ENCODE results near the gene RMC1.
"Not testable (repeated sequence)": the region's sequence is repeated elsewhere in the genome, so short reads cannot be mapped to it uniquely, and the experiment has no call there.

Gene RMC1

DNA sequence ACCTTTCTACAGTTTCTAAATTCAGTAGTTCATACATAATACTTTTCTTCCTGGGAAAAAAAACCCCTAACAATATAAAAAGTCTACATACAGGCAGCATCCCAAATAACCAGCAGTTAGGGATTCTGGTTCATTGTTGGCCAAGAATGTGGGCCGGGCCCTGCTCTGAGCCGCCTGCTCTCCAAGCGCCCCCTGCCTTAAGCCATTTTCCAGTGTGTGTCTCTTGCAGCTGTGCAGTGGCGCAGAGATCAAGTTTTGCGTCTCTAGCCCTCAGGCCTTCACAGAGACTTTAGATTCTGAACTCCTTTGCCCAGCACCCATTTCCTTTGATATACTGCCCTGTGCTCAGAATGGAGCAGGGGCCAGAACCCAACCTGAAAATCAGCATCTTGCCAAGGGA, 32.9 kb downstream of the RMC1 start:
- DNase-seq = no peak

DNA sequence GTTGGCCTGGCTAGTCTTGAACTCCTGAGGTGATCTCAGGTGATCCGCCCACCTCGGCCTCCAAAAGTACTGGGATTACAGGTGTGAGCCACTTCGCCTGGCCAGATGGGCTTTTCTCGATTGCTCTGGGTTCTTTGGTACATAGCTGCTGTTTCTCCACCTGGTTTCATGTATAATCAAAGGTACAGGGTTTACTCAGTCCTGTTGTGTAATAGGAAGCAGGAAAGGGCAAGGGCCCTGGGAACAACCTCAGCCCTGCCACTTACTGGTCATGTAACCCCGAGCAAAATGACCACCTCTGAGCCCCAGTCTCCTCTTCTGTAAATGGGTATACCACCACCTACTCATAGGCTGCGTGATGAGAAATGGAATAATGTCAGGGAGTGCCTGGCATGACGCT, 34.0 kb downstream of the RMC1 start:
- DNase-seq = no peak

DNA sequence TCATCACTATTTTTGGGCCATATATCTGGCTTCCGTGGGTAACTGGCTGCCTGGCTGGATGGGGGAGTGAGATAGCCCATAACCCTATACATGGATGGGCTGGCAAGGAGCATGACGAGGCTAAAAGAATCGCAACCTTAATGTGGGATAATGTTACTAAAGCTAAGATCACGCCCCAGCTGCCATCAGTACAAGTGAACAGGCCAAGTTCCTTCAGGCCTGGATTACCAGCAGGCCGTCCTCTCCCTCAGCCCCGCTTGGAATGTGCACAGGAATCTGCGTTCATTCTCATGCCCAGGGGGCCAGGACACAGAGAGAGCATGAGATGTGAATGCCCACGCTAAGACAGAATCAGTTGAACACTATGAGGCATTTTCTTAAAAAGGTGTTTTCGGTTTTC, 34.7 kb downstream of the RMC1 start:
- DNase-seq = no peak

DNA sequence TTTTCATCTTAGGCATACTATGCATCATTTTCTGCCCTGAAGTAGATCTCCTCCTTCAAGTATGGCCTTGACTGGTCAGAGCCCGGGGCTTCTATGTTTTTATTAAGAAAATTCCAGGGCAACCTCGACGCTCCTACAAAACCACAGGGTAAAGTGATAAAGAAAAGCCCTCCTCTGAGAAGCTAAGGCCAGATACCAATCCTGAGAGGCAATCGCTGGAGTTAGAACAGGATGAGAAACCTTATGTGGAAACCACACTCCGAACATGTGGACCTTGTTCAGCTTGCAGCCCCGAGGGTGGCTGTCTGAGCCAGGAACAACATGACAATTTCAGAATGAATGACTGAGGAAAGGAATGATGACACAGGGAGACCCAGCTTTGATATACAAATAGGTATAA, 35.6 kb downstream of the RMC1 start:
- no peak for DNase-seq

DNA sequence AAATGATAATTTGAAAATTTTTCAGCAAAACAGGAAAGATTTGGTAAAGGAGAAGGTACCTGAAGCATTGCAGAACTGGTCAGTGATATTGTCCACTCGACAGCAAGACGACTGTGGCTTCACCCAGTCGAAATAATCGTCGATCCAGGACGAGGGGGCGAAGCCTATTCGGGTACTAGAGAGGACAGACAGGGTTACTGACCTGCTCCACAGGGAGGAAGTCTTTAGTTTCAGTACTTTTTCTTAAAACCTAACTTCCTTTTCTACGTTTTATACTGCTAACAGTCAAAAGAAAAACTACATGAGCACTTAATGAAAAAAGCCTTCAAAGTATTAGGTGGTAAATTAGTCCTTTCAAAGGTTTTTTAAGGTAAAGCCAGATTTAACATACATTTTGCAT, 36.0 kb downstream of the RMC1 start:
- DNase-seq = no peak

DNA sequence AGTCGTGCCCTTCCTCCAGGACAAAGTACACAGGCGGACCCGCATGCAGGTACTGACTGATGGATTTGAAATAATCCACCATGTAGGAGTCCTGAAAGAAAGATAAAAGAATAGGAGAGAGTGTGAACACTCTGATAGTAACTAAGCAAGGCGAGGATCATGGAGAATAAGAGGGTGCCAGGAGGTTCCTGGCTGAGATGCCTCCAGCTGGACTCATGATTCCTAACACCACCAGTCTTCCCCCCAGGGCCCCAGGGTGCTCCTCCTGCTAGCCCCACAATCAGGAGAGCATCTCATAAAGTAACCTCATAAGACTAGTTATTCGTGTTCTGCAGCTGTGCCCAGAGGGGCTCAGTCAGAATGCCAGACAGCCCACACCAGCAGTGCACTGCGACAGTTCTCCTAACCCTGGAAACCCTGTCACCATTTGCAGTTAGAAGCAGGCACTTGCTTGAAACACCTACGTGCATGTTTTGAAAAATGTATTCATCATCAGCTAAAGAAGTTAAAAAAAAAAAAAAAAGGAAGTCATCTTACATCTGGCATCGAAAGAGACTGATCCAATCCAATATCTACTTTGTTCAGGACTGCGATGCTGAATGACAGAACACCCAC, 36.7 kb downstream of the RMC1 start:
- DNase-seq = no peak

DNA sequence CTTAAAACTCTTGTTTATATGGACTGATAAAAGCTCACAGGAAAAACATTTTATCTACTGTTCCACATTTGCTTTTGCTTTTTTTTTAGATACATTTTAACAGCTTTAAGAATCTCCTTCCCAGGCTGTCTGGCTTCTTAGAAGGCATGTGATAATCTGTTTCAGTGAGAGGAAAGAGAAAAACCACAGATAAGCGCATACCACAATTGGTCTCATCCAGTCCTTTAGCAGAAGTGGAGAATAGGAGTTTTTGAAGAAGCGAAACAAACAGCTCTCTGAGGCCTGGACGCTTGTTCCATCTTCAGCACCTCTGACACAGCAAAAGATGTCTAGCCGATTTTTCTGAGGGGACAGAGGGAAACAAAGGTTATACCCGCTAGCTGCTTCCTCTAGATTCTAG, 37.6 kb downstream of the RMC1 start:
- DNase-seq = peak; percentile 15

DNA sequence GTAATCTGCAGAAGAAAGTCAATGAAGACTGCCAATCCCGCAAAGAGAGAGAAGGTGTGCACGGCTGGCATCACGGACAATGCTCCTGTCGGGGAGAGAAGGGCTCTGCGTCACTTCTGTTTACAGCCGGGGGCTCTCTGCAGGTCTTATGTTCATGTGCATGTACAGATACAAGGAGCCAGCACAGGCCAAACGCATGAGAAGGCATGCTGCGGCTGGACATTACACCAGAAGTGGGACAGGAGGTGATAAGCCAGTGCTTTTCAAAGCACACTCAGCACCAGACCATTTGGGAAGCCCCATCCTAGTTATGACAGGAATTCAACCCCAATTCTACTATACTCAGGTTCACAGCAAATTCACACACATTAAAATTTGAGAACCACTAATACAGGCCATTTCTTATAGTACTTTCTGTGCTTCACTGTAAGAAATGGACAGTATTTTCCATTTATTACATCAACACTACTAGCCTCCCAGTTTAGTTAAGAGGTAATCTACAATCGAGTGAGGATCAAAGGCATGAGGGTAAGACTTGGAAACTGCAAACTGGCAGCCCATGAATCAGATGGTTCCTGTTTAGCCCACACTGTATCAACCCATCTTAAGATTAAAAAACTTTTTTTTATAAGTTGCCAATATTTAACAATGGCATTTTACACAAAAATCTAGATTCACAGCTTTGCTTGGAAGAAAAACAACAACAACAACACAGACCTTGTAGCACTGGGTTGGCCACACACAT, 38.2 kb downstream of the RMC1 start:
- no peak for DNase-seq

DNA sequence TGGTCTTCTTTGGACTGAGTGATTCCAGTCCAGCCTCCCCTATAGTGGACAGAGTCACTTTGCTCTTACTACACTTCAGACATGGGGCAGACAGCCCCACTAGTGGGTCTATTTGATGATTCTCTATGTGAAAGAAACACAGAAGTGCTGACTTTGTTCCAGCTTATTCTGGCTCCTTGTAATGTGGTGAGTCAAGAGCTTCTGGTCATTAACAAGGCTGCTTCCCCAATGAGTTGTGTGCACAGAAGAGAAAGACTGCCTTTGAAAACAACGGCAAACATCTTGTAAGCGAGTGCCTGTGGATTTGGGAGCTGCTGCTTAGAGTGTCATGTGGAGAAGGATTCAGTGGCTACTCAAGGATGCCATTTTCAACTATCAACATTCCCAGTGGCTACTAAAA, 39.1 kb downstream of the RMC1 start:
- DNase-seq = no peak

DNA sequence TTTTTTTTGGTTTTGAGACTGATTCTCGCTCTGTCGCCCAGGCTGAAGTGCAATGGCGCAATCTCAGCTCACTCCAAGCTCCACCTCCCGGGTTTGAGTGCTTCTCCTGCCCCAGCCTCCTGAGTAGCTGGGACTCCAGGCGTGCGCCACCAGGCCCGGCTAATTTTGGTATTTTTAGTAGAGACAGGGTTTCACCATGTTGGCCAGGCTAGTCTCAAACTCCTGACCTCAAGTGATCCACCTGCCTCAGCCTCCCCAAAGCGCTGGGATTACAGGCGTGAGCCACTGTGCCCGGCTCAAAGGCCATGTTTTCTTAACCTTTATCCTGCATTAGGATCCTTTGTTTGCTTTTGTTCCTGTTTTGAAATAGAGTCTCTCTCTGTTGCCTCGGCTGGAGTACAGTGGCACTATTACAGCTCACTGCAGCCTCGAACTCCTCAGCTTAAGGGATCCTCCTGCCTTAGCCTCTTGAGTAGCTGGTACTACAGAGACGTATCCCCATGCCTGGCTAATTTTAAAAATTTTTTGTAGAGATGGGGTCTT, 42.0 kb downstream of the RMC1 start:
- no peak for DNase-seq

DNA sequence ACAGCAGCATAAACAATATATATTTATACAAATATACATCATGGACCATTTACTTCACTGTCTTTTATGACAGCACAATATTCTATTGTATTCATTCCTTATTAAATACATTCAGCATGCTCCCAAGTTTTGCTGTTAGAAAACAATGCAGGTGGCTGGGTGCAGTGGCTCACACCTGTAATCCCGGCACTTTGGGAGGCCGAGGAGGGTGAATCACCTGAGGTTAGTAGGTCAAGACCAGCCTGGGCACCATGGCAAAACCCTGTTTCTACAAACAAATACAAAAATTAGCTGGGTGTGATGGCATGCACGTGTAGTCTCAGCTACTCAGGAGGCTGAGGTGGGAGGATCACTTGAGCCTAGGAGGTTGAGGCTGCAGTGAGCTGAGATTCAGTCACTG, 44.0 kb downstream of the RMC1 start:
- no peak for DNase-seq

DNA sequence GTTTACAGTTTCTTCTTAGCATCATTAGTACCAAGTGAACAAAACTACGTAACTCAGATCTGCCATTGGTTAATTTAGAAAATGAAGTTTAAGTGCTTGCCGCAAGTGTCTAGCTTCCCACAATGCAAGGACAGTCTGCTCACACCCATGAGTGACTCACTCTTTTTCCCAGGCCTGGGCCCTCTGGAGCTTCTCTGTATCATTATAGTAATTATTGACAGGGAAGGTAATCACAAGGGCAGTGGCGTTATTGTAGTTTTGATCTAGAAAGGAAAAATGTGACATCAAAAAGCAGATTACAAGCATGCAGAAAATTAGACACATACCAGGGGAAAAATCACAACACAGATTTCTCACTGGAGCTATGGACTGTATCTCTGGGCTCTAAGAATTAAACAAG, 44.5 kb downstream of the RMC1 start:
- DNase-seq = no peak

DNA sequence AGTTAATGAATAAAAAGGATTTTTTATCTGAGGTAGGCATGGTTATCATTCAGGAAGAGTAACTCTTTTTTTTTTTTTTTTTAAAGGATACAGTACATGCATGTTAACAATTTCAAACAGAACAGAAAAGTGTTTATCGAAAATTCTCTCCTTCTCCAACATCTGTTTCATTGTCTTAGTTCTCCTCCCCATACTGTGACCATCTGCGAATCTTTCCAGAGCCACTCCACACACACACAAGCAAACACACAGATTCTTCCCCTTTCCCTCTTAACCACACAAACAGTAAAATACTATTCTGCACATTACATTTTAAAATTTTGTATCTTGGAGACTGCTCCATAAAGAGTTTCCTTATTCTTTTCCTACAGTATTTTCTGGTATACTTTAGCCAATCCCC, 45.0 kb downstream of the RMC1 start:
- DNase-seq = no peak

DNA sequence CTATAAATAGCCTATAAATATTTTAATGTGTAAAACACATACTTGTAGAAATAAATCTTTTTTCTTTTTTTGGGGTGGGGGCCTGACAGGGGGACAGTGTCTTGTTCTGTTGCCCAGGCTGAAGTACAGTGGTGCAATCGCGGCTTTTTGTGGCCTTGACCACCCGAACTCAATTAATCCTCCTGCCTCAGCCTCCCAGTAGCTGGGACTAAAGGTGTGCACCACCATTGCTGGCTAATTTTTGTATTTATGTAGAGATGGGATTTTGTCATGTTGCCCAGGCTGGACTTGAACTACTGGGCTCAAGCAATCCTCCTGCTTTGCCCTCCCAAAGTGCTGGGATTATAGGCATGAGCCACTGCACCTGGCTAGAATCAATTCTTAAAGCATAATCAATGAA, 45.4 kb downstream of the RMC1 start:
- DNase-seq = no peak

DNA sequence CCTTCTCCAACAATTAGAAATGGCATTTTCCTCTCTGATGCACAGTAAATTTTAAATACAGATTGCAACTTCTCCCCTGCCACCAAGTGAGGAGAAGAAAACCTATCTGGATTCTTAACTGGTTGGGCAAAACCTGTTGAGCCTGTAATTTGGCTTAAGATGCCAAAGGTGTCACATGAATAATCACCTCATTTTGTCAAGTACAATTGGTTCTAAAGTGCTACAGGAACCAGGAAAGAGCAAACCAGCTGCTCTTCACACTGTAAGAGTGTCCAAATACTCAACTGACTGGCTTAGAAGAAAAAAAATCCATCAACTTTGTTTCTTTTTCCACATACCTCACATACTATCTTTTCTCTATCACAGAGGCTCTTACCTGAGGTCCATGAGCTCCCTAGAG, 47.6 kb downstream of the RMC1 start:
- DNase-seq = no peak

DNA sequence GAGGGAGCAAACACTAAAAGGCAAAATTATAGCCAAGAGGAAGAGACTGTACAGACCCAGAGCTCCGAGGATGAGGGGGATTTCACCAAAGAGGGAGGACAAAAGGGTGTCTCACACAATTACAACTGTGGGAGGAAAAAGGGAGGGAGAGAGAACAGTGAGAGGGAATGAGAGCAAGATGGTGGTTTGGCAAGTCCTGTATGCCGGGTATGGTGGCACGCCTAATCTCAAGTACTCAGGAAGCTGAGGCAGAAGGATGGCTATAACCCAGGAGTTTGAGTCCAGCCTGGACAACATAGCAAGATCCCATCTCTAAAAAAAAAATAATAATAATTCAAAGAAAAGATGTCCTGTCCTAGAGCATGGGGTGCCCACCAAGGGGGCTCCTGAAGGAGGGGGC, 48.7 kb downstream of the RMC1 start:
- no peak for DNase-seq

DNA sequence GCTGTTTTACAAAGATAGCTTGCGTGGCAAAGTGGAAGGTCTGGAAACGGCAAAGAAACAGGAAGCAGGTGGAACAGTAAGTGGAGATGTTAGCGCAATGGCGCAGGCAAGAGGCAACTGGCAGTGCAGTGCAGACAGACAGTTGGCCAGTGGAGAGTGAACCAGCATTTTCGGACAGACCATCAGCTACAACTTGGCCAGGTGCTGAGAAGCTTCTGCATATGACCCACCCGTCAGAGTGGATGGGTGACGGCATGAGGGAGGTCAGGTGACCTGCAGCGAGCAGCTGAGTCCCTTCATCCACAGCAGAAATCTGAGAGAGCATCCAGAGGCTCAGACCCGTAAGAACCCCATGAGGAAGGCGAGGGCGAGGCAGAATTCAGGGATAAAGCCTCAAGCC, 49.2 kb downstream of the RMC1 start:
- DNase-seq = no peak

DNA sequence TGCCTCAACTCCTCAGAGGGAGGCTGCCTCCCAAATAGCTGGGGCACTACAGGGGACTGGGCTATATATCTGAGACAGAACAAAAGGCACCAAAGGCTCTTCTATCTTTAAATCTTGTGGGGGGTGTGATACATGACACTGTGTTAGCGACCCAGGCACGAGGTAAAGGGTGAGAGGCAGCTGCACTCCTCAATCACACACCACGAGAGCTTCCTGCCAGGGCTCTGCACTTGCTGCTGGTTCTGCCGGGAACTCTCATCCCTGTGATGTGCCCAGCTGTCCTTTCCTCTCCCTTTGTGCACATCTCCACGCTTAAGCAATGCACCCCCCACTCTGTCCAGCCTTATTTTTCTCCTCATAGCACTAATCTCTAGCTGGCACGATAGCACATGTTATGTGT, 50.6 kb downstream of the RMC1 start:
- DNase-seq = no peak

DNA sequence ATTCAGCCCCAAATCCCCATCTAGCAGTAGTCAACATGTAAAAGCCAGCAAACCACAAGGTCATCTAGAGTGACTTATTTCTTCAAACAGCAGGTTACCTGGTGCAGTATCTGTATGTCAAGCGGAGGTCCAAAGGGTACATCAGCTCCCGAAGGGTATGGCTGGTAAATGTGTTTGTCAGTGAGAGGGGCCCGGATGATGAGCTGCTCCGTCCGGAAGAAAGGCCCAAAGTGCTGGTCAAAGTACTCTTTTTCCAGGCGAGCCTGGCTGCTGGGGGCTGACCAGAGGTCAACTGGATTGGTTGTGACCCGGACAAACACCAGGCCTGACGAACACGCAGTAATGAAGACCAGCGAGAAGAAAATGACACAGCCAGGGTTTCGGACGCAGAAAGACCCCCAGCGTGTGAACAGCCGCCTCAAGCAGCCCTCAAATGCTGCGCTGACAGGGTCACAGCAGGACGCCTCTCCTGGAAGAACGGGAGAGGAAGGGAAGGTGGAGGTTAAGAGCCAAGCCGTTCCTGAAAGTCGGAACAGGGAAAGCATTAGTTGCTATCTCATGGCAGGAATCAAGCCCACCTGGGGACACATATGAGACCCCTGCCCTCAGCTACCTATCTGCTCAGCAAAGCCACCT, 53.0 kb downstream of the RMC1 start:
- no peak for DNase-seq

DNA sequence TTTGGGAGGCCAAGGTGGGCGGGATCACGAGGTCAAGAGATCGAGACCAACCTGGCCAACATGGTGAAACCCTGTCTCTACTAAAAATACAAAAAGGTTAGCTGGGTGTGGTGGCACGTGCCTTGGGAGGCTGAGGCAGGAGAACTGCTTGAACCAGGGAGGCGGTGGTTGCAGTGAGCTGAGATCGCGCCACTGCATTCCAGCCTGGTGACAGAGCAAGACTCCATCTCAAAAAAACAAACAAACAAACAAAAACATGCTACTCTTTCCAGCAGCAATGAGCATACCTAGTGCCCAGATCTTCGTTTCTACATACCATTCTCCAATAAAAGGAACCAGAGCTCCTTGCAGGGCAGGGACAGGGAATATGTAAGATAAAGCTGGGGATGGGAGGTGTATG, 54.2 kb downstream of the RMC1 start:
- DNase-seq = not testable (repeated sequence)

DNA sequence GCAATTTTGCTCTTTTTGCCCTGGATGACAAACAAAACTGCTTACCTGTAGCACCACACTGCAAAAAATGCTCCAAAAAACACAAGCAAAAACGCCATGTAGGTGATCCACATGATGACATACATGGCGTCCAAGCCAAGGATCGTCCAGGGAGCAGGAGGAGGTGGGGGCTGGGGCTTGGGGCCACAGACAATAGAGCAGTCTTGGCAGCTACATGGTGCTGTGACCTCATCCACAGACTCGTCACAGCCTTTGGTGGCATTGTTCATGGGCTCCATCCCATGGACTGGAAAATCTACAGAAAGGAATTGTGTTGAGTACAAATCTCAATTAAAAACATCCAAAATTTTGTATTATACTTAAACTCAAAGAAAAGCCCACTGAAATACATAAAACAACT, 56.9 kb downstream of the RMC1 start:
- DNase-seq = no peak

DNA sequence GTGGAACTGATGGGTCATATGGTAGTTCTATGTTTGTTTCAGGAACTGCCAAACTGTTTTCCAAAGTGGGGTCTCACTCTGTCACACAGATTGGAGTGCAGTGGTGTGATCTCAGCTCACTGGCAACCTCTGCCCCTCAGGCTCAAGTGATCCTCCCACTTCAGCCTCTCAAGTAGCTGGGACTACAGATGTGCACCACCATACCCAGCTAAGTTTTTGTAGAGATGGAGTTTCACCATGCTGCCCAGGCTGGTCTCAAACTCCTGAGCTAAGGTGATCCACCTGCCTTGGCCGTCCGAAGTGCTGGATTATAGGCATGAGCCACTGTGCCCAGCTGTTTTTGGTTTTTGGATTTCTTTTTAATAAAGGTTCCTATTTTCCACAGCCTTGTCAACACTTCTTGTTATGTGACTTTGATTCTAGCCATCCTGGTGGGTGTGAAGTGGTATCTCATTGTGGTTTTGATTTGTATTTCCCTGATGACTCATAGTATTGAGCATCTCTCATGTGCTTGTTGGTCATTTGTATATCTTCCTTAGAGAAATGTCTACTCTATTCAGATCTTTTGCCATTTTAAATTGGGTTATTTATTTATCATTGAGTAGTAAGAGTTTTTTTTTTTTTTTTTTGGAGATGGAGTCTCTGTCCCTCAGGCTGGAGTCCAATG, 60.2 kb downstream of the RMC1 start:
- DNase-seq = no peak

DNA sequence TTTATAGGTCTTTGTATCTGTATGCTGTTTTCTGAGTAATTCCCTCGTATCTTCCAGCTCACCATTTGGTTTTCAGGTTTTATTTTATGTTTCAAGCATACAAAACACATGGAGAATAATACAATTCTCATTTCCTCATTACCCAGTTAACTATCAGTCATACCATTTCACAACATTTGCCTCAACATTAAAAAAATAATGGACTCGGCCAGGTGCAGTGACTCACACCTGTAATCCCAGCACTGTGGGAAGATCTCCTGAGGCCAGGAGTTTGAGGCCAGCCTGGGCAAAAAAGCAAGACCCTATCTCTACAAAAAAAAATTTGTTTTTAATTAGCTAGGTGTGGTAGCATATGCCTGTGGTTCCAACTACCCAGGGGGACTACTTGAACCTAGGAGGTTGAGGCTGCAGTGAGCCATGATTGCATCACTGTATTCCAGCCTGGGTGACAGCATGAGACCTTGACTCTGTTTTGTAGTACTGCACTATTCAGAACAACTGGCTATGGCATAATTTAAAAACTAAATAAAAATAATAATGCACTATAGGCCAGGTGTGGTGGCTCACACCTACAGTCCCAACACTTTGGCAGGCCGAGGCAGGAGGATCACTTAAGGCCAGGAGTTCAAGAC, 62.7 kb downstream of the RMC1 start:
- no peak for DNase-seq

Data from CD4-positive, alpha-beta T cell treated with Interleukin-17A for 4 hours (primary cell).